Renal cortex interstitium (tissue), 11 donors: ENCODE results near the gene LYST. TPM values are rescaled to one million over a fixed set of nuclear protein-coding genes. Genes with fewer than 3 reads are reported as not detected.
"Not testable (repeated sequence)": the region's sequence is repeated elsewhere in the genome, so short reads cannot be mapped to it uniquely, and the experiment has no call there.

Experiments
- DNase-seq, 11 donors: peaks; one replicate each; pipeline ENCODE4 v3.0.0-alpha.2; 2013; ENCODE audit warnings: low read depth in 9 of 11, low spot score in 4 of 11; ENCODE audit errors: extremely low read depth in 1 of 11
- polyA plus RNA-seq, 3 donors: library from polyadenylated mRNA; unstranded; fragments of 120-200 nt; gene quantifications; one replicate each; pipeline ENCODE4 v1.2.1, GENCODE V29; 2013; ENCODE audit not compliant: insufficient read length in 3 of 3

The LYST gene
- polyA plus RNA-seq, 3 donors = 10.2 to 13.3 (median 11.1) TPM

DNA sequence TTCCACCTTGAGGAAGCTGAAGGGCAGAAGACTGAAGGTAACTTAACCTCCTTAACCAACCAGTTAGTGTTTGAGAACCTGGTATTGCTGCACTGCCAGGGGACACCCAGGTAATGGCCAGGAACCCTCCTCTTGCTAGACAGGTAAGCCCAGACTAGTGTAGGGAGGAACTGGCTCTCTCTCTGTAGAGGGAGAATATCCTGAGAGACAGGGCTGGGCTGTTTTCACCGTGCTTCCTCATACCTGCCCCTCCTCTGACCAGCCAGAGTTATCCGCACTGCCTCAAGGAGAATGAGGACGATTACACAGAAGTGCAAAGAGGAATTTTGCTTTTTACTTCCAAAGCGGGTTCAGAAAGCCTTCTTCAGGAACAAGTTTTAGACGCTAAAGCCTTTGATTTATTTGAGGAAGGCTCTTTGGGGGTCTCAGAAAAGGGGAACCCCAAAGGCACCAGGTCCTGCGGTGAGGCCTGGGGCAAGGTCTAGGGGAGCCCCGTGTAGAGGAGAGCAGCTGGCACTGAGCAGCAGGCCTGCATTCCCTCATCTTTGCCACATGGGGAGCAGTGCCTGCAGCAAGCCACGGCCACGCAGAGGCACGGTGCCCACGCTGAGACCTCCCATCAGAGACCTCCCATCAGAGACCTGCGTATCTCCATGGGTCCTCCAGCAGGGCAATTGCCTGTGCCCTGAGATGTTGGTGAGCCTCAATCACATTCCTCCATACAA is 230.6 kb downstream of the LYST start:
- DNase-seq = no peak

DNA sequence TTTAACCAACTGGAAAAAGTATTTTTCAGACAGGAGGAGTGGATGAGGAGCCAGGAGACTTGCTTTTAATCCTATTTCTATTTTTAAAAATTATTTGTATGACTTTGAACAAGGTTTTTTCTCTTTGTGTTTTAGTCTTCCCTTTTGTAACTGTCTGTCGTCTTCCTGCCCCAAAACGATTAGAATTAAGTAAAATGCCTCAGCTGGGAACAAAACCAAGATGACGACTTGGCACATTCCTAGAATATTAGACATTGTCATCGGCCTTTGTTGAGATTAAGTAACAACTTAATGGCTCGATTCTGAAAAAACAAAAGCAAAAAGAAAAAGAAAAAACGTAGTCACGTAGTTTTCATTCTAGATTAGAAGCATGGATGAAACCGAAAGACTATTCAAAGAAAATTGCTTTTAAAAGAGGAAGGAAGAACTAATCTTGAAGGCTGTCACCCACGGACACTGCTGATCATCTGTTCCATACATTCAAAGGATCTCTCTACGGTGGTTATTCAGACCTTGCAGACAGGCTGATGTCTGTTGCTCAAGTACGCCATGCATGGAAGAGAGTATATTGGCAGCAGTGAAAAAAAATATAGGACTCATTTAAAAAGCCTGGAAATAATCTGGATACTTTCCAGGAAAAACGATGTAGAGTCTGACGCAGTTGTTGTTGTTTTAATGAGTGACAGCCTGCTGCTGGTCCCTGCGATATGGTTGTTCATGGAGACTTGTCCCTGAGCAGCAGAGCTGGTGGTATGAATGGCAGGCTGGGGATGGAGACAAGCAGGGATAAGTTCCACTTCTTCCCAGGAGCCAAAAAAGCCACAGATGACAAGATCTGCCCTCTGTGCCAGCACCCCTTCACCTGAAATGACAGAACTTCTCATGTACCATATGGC is 234.0 kb downstream of the LYST start:
- DNase-seq = peak in 1 of 11 donors; percentile 39

DNA sequence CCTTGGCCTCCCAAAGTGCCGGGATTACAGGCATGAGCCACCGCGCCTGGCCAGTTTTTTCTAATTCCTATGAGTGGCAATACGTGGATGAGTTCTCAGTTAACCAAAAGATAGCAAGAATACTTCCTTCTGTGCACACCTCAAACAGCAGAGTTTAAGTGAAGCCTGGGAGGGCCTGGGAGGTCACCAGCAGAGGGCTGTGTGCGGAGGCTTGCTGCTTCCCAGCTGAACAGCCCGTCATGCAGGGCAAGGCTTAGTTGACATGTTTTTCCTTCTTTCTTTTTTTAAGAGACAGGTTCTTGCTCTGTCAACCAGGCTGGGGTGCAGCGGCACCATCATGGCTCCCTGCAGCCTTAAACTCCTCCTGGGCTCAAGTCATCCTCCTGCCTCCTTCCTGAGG is 234.9 kb downstream of the LYST start:
- no peak for DNase-seq

DNA sequence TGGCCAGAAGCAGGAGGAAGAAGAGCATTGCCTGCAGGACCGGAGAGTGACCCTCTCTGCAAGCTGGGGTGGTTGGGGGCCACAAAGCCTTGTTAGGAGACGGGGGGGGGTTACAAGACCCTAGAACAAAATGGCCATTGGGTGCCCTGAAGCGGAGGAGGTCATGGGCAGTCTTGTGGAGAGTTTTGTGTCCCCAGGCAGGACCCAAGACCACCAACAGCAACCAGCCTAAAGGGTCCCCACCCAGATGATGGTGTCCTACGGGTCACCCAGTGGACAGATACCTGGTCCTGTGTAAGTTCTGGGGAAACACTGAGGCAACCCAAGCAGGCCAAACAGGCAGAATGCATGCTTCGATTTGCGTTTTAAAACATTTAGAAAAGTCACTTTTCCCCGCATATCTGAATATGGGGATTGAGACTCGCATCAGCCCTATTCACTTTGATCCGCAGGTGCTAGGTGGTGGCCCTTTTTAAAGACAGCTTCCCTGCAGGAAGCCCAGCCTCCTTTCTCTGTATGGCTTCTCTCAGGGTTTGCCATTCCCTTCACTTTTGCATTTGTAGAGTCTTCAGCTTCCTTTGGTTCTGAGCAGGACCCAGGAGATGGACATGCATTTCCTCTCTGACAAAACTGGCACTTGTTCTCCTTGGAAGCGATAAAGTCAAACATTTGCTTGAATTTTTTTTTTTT is 238.2 kb downstream of the LYST start:
- no peak for DNase-seq

DNA sequence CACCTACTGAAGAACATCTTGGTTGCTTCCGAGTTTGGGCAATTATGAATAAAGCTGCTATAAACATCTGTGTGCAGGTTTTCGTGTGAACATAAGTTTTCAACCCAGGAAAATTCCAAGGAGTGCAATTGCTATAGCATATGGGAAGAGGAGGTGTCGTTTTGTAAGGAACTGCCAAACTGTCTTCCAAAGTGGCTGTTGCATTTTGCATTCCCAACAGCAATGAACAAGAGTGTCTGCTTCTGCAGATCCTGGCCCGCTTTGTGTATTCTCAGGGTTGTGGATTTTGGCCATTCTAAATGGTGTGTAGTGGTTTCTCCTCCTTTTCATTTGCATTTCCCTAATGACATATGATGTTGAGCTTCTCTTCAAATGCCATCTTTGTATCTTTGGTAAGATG is 240.9 kb downstream of the LYST start:
- no peak for DNase-seq

DNA sequence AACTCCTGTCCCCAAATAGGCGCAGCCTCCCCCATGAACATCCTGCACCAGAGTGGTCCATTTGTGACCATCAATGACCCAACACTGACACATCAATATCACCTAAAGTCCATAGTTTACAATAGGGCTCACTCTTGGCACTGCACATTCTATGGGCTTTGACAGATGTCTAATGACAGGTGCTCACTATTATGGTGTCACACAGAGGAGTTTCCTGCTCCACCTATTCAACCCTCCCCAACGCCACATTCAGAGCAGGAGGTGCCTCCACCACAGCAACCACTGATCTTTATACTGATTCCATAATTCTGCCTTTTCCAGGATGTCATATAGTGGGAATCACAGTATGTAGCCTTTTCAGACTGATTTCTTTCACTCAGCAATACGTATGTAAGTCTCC is 241.4 kb downstream of the LYST start:
- DNase-seq = no peak

DNA sequence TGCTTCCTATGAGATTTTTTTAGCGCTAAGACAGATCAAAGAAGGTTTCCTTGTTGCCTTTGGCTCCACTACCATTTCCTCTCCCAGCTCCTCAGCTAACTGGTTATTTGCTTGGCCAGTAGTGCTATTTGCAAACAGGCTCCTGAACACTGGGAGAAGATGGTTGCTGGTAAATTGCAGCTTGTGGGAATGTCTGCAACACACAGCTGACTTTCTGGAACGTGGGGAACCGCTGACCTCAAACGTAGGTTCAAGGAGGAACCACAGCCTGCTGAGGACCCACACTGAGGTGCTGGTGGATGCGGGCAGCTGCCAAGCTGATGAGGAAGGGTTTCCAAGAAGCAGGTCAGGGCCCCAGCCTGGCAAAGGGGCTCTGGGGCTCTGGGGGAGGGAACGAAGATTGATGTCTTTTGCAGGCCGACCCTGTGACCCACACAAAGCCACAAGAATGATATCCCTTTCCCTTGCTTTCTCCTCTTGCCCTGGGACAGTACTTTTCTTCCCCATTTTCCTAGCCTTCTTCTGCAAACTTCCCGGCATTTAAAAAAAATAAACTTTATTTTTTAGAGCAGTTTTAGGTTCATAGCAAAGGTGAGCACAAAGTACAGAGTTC is 241.9 kb downstream of the LYST start:
- peak in 2 of 11 donors; percentile 7 to 11 for DNase-seq

DNA sequence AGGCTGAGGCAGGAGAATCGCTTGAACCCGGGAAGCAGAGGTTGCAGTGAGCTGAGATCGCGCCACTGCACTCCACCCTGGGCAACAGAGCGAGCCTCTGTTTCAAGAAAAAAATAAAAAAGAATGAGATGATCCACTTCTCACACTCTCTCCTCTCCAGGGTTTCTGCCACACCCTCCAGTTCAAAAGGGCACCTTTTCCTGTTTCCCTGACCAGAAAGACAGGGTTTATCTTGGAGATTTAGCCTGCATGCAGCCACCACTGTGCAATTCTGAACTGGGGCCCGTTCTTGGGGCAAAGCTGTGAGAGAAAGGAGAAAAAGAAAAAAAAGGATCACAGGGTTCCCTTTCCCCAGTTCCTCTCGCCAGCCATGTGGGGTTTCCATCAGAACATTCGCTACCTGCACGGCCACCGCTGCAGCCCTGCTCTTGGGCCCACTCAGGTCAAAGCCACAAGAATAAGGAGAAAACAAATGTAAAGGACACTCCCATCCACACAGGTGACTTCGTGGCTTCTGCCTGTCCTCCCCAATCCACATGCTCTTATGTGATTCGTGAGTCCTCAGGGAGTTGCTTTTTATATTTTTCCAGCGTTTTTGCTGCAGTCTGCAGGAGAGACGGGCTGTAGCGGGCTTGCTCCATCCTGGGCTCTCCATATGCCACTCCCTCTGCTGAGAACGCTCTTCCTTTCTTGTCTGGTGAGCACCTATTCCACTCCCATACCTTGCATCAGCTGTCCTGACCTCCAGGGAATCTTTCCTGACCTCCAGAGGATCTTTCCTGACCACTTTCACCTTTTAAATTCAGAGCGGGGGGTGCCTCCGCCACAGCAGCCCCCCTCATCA is 243.5 kb downstream of the LYST start:
- no peak for DNase-seq

DNA sequence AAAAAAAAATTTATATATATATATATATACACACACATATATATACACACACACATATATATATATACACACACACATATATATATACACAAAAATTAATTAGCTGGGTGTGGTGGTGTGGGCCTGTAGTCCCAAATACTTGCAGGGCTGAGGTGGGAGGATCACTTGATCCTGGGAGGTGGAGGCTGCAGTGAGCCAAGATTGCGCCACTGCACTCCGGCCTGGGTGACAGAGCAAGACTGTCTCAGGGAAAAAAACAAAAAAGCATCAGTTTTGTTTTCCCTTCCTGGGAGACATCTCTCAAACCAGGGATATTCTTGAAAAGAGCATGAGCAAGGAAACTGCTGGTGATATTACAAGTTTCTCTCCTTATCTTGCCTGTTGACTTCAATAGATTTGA is 247.6 kb downstream of the LYST start:
- not testable (repeated sequence) for DNase-seq

DNA sequence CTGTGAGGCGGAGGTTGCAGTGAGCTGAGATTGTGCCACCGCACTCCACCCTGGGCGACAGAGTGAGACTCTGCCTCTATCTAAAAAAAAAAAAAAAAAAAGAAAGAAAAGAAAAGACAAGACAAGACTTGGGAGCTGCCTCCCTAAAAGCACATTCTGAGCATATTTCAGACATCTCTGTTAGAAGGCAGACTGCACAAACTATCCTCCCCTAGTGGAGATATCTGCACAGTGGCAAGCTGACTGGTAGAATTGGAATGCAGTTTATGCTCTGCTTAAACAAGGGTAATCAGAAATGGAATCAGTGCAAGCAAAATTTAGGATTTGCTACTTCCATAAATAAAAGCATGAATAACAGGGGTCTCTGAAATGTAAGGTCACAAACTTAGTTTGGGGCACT is 248.9 kb downstream of the LYST start:
- DNase-seq = no peak

DNA sequence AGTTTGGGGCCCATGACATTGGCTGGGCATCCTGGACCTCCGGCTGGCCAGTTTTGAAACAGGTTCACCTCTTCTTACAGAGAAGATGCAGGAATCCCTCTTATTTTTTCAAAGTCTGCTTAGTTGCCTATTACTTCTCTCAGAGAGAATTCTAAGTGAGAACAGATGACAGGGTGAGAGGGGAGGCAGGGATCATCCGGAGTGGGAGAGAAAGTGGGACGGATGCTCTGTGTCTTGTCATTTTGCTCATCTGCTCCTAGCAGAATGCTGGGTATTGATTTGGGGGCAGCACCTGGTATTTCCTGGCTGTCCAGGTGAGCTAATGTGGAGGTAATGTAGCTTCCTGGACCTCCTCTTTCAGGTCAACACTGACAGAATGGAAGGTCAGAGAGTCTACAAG is 249.6 kb downstream of the LYST start:
- no peak for DNase-seq

DNA sequence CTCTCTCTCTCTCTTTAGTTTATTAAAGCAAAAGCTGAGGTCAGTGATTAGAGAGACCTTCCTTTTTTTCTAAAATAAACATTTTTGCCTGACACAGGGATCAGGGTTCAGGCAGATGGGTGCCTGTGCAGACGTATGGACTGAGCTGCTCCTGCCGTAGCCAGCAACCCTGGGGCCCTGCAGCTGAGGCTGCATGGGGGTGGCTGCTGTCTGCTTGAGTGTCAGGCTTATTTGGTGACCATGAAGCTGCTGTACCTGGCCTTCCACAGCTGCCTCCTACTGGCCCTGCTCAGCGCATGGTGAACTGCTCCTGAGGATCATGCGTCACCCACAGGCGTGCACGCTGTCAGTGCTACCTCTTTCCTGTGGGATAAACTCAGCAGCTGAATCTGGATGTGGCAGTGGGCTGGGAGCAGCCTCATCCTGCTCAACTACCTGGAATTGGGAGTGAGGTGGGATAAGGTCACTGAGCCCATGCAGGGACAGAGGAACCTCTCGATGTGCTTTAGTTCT is 252.2 kb downstream of the LYST start:
- DNase-seq = no peak

DNA sequence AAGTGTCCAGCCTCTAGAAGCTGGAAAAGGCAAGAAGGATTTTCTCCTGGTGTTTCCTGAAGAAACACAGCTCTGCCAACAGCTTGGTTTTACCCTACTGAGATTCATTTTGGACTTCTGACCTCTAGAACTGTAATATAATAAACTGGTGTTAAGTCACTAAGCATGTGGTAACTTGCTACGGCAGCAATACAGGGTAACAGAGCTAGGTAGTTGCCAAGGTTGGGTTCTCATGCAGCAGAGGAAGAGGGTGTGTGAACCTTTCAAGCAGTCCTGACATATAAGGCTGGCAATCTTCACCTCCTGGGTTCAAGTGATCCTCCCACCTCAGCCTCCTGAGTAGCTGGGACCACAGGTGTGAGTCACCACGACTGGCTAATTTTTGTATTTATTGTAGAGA is 253.1 kb downstream of the LYST start:
- DNase-seq = no peak

DNA sequence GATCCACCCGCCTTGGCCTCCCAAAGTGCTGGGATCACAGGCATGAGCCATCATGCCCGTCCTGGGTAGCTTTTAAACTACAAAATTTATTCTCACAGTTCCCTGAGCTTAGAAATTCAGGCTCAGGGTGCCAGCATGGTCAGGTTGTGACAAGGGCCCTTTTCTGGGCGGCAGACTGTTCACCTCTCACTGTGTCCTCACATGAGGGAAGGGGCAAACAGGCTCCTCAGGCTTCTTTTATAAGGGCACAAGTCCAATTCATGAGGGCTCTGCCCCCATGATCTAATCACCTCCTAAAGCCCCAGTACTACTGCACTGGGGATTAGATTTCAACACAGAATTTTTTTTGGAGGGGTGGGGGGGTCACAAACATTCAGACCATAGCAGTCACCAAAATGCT is 253.9 kb downstream of the LYST start:
- no peak for DNase-seq

Other genes starting within 250 kb of the LYST start
- gene GNG4, start 217.1 kb downstream of the LYST start, polyA plus RNA-seq = 1 to 10 TPM; 3.7 to 4.5 (median 4.1) TPM
- 100 to 1,000 TPM; 149 to 193 (median 191) TPM for gene NID1, start 198.2 kb upstream of the LYST start, polyA plus RNA-seq